Hepatocyte (in vitro differentiated cells): ENCODE data around the gene KMT2A.

Source experiments
- EZH2 ChIP-seq: fragments of 200-600 bp; sonication (generic); IDR thresholded peaks from 2 replicates; pipeline ENCODE4 v1.6.1; 2016; ENCODE audit warnings: antibody characterized with exemption, mild to moderate bottlenecking, borderline replicate concordance
- EZH2phosphoT487 ChIP-seq: fragments of 200-600 bp; sonication (generic); IDR thresholded peaks from one replicate; pipeline ENCODE4 v1.6.1; 2018; ENCODE audit warnings: antibody characterized with exemption, mild to moderate bottlenecking, low read depth, moderate library complexity; ENCODE audit not compliant: unreplicated experiment, severe bottlenecking
- TF ChIP-seq, protein P1 (sequence below): fragments of 200-600 bp; sonication (generic); IDR thresholded peaks from 2 replicates; pipeline ENCODE4 v1.5.1; 2016; ENCODE audit warnings: antibody characterized with exemption, mild to moderate bottlenecking; ENCODE audit not compliant: poor library complexity

GRCh38 chr11:118531597-118532084 is 95.3 kb downstream of the KMT2A start:
- TF ChIP-seq, protein P1, sequence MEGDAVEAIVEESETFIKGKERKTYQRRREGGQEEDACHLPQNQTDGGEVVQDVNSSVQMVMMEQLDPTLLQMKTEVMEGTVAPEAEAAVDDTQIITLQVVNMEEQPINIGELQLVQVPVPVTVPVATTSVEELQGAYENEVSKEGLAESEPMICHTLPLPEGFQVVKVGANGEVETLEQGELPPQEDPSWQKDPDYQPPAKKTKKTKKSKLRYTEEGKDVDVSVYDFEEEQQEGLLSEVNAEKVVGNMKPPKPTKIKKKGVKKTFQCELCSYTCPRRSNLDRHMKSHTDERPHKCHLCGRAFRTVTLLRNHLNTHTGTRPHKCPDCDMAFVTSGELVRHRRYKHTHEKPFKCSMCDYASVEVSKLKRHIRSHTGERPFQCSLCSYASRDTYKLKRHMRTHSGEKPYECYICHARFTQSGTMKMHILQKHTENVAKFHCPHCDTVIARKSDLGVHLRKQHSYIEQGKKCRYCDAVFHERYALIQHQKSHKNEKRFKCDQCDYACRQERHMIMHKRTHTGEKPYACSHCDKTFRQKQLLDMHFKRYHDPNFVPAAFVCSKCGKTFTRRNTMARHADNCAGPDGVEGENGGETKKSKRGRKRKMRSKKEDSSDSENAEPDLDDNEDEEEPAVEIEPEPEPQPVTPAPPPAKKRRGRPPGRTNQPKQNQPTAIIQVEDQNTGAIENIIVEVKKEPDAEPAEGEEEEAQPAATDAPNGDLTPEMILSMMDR, result no peak
- TF ChIP-seq EZH2, result no peak
- no peak for TF ChIP-seq EZH2phosphoT487
